GM12891 (cell line): ENCODE results near the gene EYA2.

Experiments used
- DNase-seq: peaks from one replicate; pipeline ENCODE4 v3.0.0; 2011; ENCODE audit warnings: low spot score; ENCODE audit not compliant: insufficient read length
- FAIRE-seq: peaks from 2 replicates; lab custom pipeline; 2011; peaks lifted over from hg19 to GRCh38; lab: Jason Lieb, UNC
- PAX5 ChIP-seq: IDR thresholded peaks from 2 replicates; pipeline ENCODE4 v1.6.1; 2011; ENCODE audit warnings: low read length, moderate library complexity, mild to moderate bottlenecking; ENCODE audit not compliant: insufficient read depth, severe bottlenecking
- POLR2A ChIP-seq: IDR thresholded peaks from 2 replicates; pipeline ENCODE4 v1.6.1; 2011; ENCODE audit warnings: low read depth, low read length, control low read depth
- POLR2AphosphoS5 ChIP-seq: IDR thresholded peaks from 2 replicates; pipeline ENCODE4 v1.6.1; 2011; ENCODE audit warnings: low read depth, low read length, control low read depth
- POU2F2 ChIP-seq: IDR thresholded peaks from 2 replicates; pipeline ENCODE4 v1.6.1; 2011; ENCODE audit warnings: low read depth, mild to moderate bottlenecking, control low read depth, low read length, moderate library complexity
- SPI1 ChIP-seq: IDR thresholded peaks from 2 replicates; pipeline ENCODE4 v1.6.1; 2011; ENCODE audit warnings: low read depth, low read length, control low read depth
- TAF1 ChIP-seq: IDR thresholded peaks from 2 replicates; pipeline ENCODE4 v1.6.1; 2011; ENCODE audit warnings: low read depth, low read length, control low read depth

EYA2 gene

GRCh38 chr20:47231382-47232039, 336.9 kb downstream of the EYA2 start:
- DNase-seq = no peak
- no peak for TF ChIP-seq POLR2A
- no peak for TF ChIP-seq TAF1
- no peak for TF ChIP-seq PAX5
- TF ChIP-seq SPI1 = no peak
- no peak for TF ChIP-seq POU2F2
- TF ChIP-seq POLR2AphosphoS5 = no peak
- FAIRE-seq = no peak

DNA sequence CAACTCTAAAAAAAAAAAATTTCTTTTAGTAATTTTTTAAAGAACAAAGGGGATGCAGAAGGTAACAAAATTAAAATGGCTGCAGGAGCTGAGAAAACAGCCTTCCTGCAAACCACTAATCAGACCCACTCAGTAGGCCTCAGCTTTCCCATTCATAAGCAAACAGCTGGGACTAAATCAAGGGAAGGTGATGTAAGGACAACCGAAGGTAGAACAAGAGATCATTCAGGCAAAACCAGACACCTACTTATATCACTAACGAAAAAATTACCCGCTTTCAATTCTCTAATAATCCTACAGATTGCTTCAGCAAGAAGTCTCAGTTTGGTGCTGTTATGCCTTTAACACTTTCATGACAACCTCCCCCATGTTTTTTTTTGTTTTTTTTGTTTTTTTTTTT, 337.9 kb downstream of the EYA2 start:
- FAIRE-seq = no peak
- no peak for DNase-seq
- peak; percentile 44; the same call in 1 of the 2 replicates for TF ChIP-seq SPI1
- TF ChIP-seq POLR2AphosphoS5 = no peak

GRCh38 chr20:47233333-47234188, 338.9 kb downstream of the EYA2 start:
- TF ChIP-seq PAX5 = no peak
- no peak for TF ChIP-seq TAF1
- TF ChIP-seq POLR2A = no peak
- TF ChIP-seq POU2F2 = no peak
- TF ChIP-seq POLR2AphosphoS5 = no peak
- no peak for TF ChIP-seq SPI1
- FAIRE-seq (no peak), DNase-seq (no peak)

- no peak for TF ChIP-seq POU2F2
- no peak for TF ChIP-seq TAF1
- TF ChIP-seq POLR2A = no peak
- TF ChIP-seq PAX5 = no peak
- TF ChIP-seq POLR2AphosphoS5 = no peak
- no peak for TF ChIP-seq SPI1
- DNase-seq (no peak), FAIRE-seq (no peak)
Measured at GRCh38 chr20:47235111-47235510, 340.5 kb downstream of the EYA2 start.

DNA sequence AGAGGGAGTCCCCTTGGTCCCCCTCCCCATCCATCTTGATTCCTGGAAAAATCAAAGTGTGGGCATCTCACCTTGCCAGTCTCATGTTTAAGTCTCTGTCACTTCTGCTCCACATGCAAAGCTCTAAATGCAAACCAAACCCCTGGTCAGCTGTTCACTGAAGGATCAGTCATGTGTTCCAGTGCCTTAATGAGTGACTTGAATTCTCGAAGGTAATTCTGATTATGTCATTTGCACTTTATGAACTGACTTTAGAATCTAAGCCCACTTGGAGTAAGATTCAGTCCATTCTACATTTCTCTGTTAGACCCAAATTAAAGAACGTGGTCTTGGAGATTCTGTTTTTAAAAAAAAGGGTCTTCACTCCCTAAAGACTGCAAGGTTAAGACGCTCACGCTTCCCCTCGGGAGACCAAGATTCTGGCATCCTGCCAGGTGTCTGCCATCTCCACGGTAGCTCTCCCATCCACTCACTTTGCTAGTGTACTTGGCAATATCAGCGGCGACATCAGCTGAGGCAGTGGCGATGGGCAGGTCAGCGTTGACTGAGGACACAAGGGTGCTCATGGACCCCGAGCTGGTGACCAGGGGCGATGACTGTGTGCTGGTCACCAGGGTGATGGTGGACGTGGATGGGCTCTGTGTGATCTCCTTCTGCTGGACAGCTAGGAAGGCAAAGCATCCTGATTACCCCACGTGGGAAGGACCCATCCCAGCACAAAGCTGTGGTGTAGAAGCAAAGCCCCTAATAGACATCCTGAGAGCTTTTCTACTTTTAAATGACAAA, 341.4 kb downstream of the EYA2 start:
- TF ChIP-seq POLR2A (no peak), TAF1 (no peak), SPI1 (no peak), POU2F2 (no peak), PAX5 (no peak), POLR2AphosphoS5 (no peak)
- no peak for FAIRE-seq
- DNase-seq = no peak

DNA sequence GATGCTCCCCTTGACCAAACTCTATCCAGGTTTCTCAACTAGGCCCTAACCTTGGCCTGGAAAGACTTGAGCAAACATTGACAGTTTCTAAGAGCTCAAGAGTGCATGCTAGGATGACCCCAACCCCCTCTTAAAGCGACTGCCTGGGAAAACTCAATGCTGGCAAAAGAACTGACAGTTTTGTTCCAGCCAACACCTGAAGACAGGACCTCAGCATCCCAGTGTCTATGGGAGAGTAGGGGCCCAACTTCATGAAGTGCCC, 341.9 kb downstream of the EYA2 start:
- no peak for TF ChIP-seq POU2F2
- no peak for TF ChIP-seq POLR2AphosphoS5
- TF ChIP-seq PAX5 = no peak
- no peak for TF ChIP-seq SPI1
- no peak for FAIRE-seq
- no peak for DNase-seq

GRCh38 chr20:47237715-47238114, 343.1 kb downstream of the EYA2 start:
- TF ChIP-seq TAF1 = no peak
- no peak for FAIRE-seq
- DNase-seq = no peak
